Activated CD8-positive, alpha-beta memory T cell treated with anti-CD3 and anti-CD28 coated beads for 36 hours (primary cell): ENCODE results near the gene SLC6A11. TPM values are rescaled to one million over a fixed set of nuclear protein-coding genes. Genes with fewer than 3 reads are reported as not detected.

ENCODE experiments used
- CTCF ChIA-PET: fragments of 350-600 bp; sonication (Branson Sonifier 250); formaldehyde crosslinking; loops from one replicate; lab custom pipeline; 2021; ENCODE audit warnings: antibody characterized with exemption; lab: Charles Lee
- POLR2A ChIA-PET: fragments of 350-600 bp; sonication (Branson Sonifier 250); formaldehyde crosslinking; loops from one replicate; lab custom pipeline; 2021; ENCODE audit warnings: antibody characterized with exemption; lab: Charles Lee
- total RNA-seq, 2 experiments: library from RNA; stranded (reverse); gene quantifications; one replicate each; pipeline ENCODE4 v1.2.3, GENCODE V29; 2021

The SLC6A11 gene
- total RNA-seq: not detected

GRCh38 chr3:10816019-10816862 is at the start of gene SLC6A11:
Gene SLC6A11 (plus strand): TSS chr3:10816228. CDS start chr3:10816266, 38 bp downstream.
- ChIA-PET CTCF (no interaction called here), POLR2A (no interaction called here)

- ChIA-PET POLR2A (no interaction called here), CTCF (interaction anchor here (1.0 to 1.4 kb wide), 3 partner anchors 9 to 16 kb away, joined by 3 to 4 read pairs (median 3); no protein-coding TSS in a partner anchor)
Measured at GRCh38 chr3:10768708-10769394, 47.2 kb upstream of the SLC6A11 start.

GRCh38 chr3:10770547-10770946 is 45.5 kb upstream of the SLC6A11 start:
- ChIA-PET CTCF (no interaction called here), POLR2A (no interaction called here)

GRCh38 chr3:10770981-10771380 is 45.0 kb upstream of the SLC6A11 start:
- ChIA-PET CTCF (no interaction called here), POLR2A (no interaction called here)

GRCh38 chr3:10771486-10772270 is 44.4 kb upstream of the SLC6A11 start:
- ChIA-PET POLR2A (no interaction called here), CTCF (no interaction called here)

- CTCF ChIA-PET: interaction anchor here (0.7 to 1.4 kb wide), 2 partner anchors 14 to 149 kb away, joined by 3 to 4 read pairs; no protein-coding TSS in a partner anchor
- POLR2A ChIA-PET: no interaction called here
Measured at GRCh38 chr3:10772271-10773161, 43.5 kb upstream of the SLC6A11 start.

GRCh38 chr3:10774129-10774670 is 41.8 kb upstream of the SLC6A11 start:
- ChIA-PET POLR2A (no interaction called here), CTCF (no interaction called here)

- ChIA-PET POLR2A (no interaction called here), CTCF (no interaction called here)
Measured at GRCh38 chr3:10774825-10775224, 41.2 kb upstream of the SLC6A11 start.

GRCh38 chr3:10775259-10775658 is 40.8 kb upstream of the SLC6A11 start:
- ChIA-PET CTCF (no interaction called here), POLR2A (no interaction called here)

- CTCF ChIA-PET: no interaction called here
- POLR2A ChIA-PET: no interaction called here
Measured at GRCh38 chr3:10775828-10776227, 40.2 kb upstream of the SLC6A11 start.

- POLR2A ChIA-PET: no interaction called here
- CTCF ChIA-PET: interaction anchor here (0.8 kb wide), 1 partner anchor 8 kb away, joined by 3 read pairs; no protein-coding TSS in a partner anchor
Measured at GRCh38 chr3:10777627-10778026, 38.4 kb upstream of the SLC6A11 start.

- CTCF ChIA-PET: no interaction called here
- POLR2A ChIA-PET: no interaction called here
Measured at GRCh38 chr3:10778492-10779292, 37.3 kb upstream of the SLC6A11 start.

- POLR2A ChIA-PET: no interaction called here
- CTCF ChIA-PET: no interaction called here
Measured at GRCh38 chr3:10779293-10779805, 36.7 kb upstream of the SLC6A11 start.

GRCh38 chr3:10780243-10780642 is 35.8 kb upstream of the SLC6A11 start:
- ChIA-PET CTCF (no interaction called here), POLR2A (no interaction called here)

- ChIA-PET CTCF (no interaction called here), POLR2A (no interaction called here)
Measured at GRCh38 chr3:10780922-10781321, 35.1 kb upstream of the SLC6A11 start.

- CTCF ChIA-PET: no interaction called here
- POLR2A ChIA-PET: no interaction called here
Measured at GRCh38 chr3:10781981-10782380, 34.0 kb upstream of the SLC6A11 start.
